Measurements from ENCODE around the gene FAM234A.

FAM234A gene

GRCh38 chr16:276426-277077 is 41.9 kb downstream of the FAM234A start:
- TF ChIP-seq CTCF (IDR thresholded peaks at IDR 0.05; ENCODE audit: extremely low read depth, insufficient read depth, missing control alignments): no peak
- DNase-seq (ENCODE audit: low spot score): no peak
- in situ Hi-C loops (cut with MboI; ENCODE audit: low pct_unique_long_range_greater_than_20kb, low sequenced_read_pairs, unreplicated experiment): no loop called here

DNA sequence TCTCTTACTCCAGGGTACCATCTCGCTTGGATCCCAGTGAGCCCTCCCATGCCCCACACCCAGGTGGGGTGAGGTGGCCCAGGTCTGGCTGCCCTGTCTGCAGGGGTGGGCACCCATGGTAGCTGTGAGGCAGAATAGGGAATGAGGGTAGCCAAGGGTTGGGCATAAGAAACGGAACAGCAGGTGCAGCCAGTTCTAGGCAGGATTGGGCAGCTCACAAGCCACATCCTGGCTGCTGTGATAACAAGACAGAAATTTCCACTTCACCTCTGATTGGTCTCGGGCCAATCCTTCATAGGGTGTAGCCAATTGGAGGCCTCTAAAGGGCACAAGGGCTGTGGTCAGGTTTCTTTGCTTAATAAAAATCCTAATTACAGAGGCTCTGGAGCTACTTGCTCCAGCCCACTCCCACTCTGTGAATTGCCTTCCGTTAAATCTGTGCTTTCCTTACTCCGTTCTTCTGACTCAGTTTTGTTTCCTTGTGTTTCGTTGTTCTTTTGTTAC is 44.3 kb downstream of the FAM234A start:
- peak; percentile 77 for DNase-seq (ENCODE audit: low spot score)
- no peak for TF ChIP-seq CTCF (IDR thresholded peaks at IDR 0.05; ENCODE audit: extremely low read depth, insufficient read depth, missing control alignments)
- in situ Hi-C loops (cut with MboI; ENCODE audit: low pct_unique_long_range_greater_than_20kb, low sequenced_read_pairs, unreplicated experiment): no loop called here

DNA sequence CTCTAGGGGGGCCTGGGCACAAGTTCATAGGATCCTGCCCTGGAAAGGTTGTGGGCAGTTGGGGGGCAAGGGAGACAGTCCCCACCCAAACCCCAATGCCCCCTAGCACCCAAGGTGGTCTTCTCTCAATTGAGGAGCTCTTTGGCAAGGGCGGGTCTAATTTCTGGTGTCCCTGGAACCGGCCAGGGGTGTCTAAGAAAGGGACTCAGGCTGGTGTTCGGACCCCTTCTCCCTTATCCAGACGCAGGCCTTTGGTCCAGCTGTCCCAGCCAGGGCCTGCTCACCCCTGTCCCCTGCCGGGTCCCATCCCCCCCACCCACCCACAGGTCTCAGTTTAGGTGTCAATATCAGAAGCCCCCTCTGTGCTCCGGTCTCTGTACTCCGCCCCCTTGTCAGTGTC is 44.9 kb downstream of the FAM234A start:
- in situ Hi-C loops (cut with MboI; ENCODE audit: low pct_unique_long_range_greater_than_20kb, low sequenced_read_pairs, unreplicated experiment): no loop called here
- no peak for DNase-seq (ENCODE audit: low spot score)

DNA sequence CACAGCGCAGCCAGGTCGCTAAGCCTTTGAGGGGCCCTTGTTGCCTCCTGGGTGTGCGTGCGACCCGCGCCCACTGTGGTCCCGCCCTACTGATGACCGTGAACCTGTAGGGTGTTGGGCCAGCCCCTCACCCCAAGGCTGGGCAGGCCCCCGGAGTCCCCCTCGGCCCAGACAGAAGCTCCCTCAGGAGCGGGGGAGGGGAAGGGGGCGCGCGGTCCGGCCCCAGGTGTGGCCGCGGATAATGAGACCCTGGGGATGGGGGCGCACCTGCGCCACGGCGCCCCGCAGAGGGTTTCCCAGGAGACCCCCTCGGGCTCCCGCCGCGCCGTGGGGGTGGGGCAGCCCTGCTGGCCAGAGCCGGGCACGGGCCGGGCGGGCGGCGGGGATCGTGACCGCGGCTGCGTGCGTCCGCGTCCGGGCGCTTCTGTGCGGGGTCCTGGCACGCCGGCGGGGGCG is 45.4 kb downstream of the FAM234A start:
- DNase-seq (ENCODE audit: low spot score): no peak
- no peak for TF ChIP-seq CTCF (IDR thresholded peaks at IDR 0.05; ENCODE audit: extremely low read depth, insufficient read depth, missing control alignments)
- in situ Hi-C loops (cut with MboI; ENCODE audit: low pct_unique_long_range_greater_than_20kb, low sequenced_read_pairs, unreplicated experiment): no loop called here

More for the DNA sequence above, 44.9 kb downstream of the FAM234A start:
- no peak for TF ChIP-seq CTCF (IDR thresholded peaks at IDR 0.05; ENCODE audit: extremely low read depth, insufficient read depth, missing control alignments)

DNA sequence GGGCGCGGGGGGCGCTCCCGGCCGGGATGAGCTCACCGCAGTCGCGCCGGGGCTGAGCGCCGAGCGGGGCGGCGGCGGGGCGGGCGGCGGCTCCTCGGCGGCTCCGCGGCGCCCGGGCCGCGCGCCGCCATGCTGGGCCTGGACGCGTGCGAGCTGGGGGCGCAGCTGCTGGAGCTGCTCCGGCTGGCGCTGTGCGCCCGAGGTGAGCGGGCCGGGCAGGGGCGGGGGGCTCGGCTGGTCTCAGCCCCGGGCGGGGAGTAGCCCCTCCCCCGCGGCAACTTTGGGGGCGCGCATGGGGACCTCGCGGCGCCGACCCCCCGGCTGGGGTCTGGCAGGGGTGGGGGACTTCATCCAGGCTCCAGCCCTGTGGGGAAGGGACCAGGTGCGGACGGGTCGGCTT is 45.9 kb downstream of the FAM234A start, which contains the start of gene ARHGDIG:
TSS of gene ARHGDIG (plus strand) at position 40 of the 400 bp plus-strand sequence. CDS start at position 130, 90 bp downstream.
- in situ Hi-C loops (cut with MboI; ENCODE audit: low pct_unique_long_range_greater_than_20kb, low sequenced_read_pairs, unreplicated experiment): no loop called here
- no peak for TF ChIP-seq CTCF (IDR thresholded peaks at IDR 0.05; ENCODE audit: extremely low read depth, insufficient read depth, missing control alignments)
- no peak for DNase-seq (ENCODE audit: low spot score)

DNA sequence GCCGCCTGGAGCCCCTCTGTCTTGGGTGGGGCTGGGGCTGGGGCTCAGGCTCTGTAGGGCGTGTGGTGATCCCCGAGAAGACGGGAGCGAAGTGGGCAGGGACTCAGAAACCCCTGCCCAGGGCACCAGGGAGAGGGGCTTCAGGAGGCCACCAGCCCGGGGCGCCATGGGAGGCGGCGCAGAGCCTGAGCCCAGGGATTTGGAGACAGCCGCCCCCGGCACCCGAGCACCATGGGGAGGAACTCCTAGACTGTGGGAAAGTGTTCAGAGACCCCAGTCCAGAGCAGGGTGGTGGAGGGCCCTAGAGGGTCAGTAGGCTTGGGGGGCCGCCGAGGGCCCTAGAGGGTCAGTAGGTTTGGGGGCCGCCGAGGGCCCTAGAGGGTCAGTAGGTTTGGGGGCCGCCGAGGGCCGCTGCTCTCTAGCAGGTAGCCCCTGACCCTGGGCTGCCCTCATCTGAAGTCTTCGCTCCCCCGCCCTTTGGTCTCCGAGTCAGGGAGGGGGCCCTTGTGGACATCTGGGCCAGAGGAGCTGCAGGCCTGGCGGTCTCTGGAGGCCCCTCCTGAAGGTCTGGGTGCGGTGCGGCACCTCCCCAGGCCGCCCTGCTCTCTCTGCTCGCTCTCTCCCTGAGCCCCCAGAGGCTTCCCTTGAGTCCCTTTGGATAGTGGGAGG is 46.5 kb downstream of the FAM234A start:
- in situ Hi-C loops (cut with MboI; ENCODE audit: low pct_unique_long_range_greater_than_20kb, low sequenced_read_pairs, unreplicated experiment): no loop called here

More for the DNA sequence above, 46.5 kb downstream of the FAM234A start:
- no peak for DNase-seq (ENCODE audit: low spot score)
- no peak for TF ChIP-seq CTCF (IDR thresholded peaks at IDR 0.05; ENCODE audit: extremely low read depth, insufficient read depth, missing control alignments)
